HepG2 (cell line): ENCODE measurements around the gene PDGFD. TPM values are rescaled to one million over a fixed set of nuclear protein-coding genes. Genes with fewer than 3 reads are reported as not detected.

Experiments used
- ATAC-seq: fragments of 200-7000 bp; cut with Tn5 transposase; 3 replicates; pipeline ENCODE4 v1.9.1; 2020; ENCODE audit warnings: mild to moderate bottlenecking, moderate library complexity
- BruUV-seq: library from RNA; stranded (reverse); fragments of 400-500 nt; replicated peaks from 2 replicates; lab custom pipeline; 2021; lab: Mats Ljungman, UMichigan
- CTCF ChIA-PET: fragments of 300-600 bp; formaldehyde crosslinking; extraction: SDS; loops from one replicate; lab custom pipeline; 2021; ENCODE audit warnings: low total read pairs, inconsistent platforms, low intra/inter-chr PET ratio; lab: Yijun Ruan, JAX
- POLR2A ChIA-PET: fragments of 350-600 bp; sonication (Branson Sonifier 250); formaldehyde crosslinking; loops from one replicate; lab custom pipeline; 2020; ENCODE audit warnings: antibody characterized with exemption, inconsistent platforms; lab: Yijun Ruan, JAX
- DNase-seq: peaks from one replicate; pipeline ENCODE4 v3.0.0-alpha.2; 2015; ENCODE audit warnings: low spot score
- FAIRE-seq: peaks from 3 replicates; lab custom pipeline; 2011; peaks lifted over from hg19 to GRCh38; lab: Jason Lieb, UNC
- H2AFZ ChIP-seq: one replicate; pipeline ENCODE4 v1.6.1; 2011; ENCODE audit warnings: low read length, inconsistent platforms
- H3K27ac ChIP-seq: fragments of 300-600 bp; 3 replicates; pipeline ENCODE4 v1.8.0; 2011; ENCODE audit warnings: mixed run types, mild to moderate bottlenecking, mixed read lengths, low read length, inconsistent platforms; ENCODE audit not compliant: insufficient read depth; ENCODE audit errors: extremely low read length
- H3K27me3 ChIP-seq, 2 experiments: fragments of 200-600 bp in 1 of 2; 2 replicates in 1 of 2; 3 replicates in 1 of 2; pipeline versions ENCODE4 v1.6.0 to v1.8.0; 2011; ENCODE audit warnings: low read length in 2 of 2, mild to moderate bottlenecking in 2 of 2, moderate library complexity in 2 of 2, inconsistent platforms in 1 of 2; ENCODE audit not compliant: insufficient read depth in 2 of 2, control insufficient read depth in 1 of 2
- H3K36me3 ChIP-seq, 2 experiments: fragments of 200-600 bp in 1 of 2; replicated peaks in 1 of 2; 2 replicates in 1 of 2; 3 replicates in 1 of 2; pipeline versions ENCODE4 v1.5.1 to v1.8.0; 2011; ENCODE audit warnings: low read length in 2 of 2, inconsistent platforms in 1 of 2; ENCODE audit not compliant: insufficient read depth in 2 of 2, control insufficient read depth in 1 of 2
- H3K4me1 ChIP-seq: 2 replicates; pipeline ENCODE4 v1.5.1; 2012; ENCODE audit warnings: low read length, inconsistent platforms; ENCODE audit not compliant: insufficient read depth
- H3K4me2 ChIP-seq: 2 replicates; pipeline ENCODE4 v1.6.0; 2011; ENCODE audit warnings: low read depth, low read length, inconsistent platforms
- H3K4me3 ChIP-seq, 3 experiments: fragments of 200-600 bp in 1 of 3; sonication (generic), shearing (Covaris generic) in 1 of 3; replicated peaks in 1 of 3; 2 replicates each; pipeline ENCODE4 v1.5.1; 2011 to 2016; ENCODE audit warnings: low read length in 3 of 3, inconsistent platforms in 2 of 3, low read depth in 2 of 3, mild to moderate bottlenecking in 2 of 3, control low read depth in 1 of 3, mixed read lengths in 1 of 3; ENCODE audit not compliant: insufficient read depth in 1 of 3
- H3K79me2 ChIP-seq: one replicate; pipeline ENCODE4 v1.6.1; 2011; ENCODE audit warnings: low read length, inconsistent platforms; ENCODE audit not compliant: insufficient read depth
- H3K9ac ChIP-seq: 2 replicates; pipeline ENCODE4 v1.6.0; 2011; ENCODE audit warnings: mild to moderate bottlenecking, low read depth, low read length, inconsistent platforms; ENCODE audit not compliant: insufficient read depth
- H3K9me3 ChIP-seq: 2 replicates; pipeline ENCODE4 v1.5.1; 2012; ENCODE audit warnings: mild to moderate bottlenecking, low read length
- H4K20me1 ChIP-seq: 2 replicates; pipeline ENCODE4 v1.6.0; 2011; ENCODE audit warnings: inconsistent platforms, mild to moderate bottlenecking, low read length, moderate library complexity; ENCODE audit not compliant: insufficient read depth
- CEBPB ChIP-seq: IDR thresholded peaks from 2 replicates; pipeline ENCODE4 v1.6.1; 2011; ENCODE audit warnings: low read depth, low read length, improper control_type of control experiment, borderline replicate concordance
- FOXA3 ChIP-seq: IDR thresholded peaks from 2 replicates; pipeline ENCODE4 v1.6.1; 2016; ENCODE audit warnings: missing genetic modification reagents, missing compliant biosample characterization
- FOXO4 ChIP-seq: sonication (generic); formaldehyde crosslinking; conservative IDR thresholded peaks from 2 replicates; pipeline ENCODE4 v1.8.1; 2023; ENCODE audit warnings: missing genetic modification reagents
- GRHL1 ChIP-seq: sonication (generic); formaldehyde crosslinking; conservative IDR thresholded peaks from 2 replicates; pipeline ENCODE4 v1.8.0; 2022; ENCODE audit warnings: missing genetic modification reagents
- PPARG ChIP-seq: conservative IDR thresholded peaks from 2 replicates; pipeline ENCODE4 v1.6.1; 2016; ENCODE audit warnings: missing biosample characterization, missing genetic modification reagents
- REPIN1 ChIP-seq: sonication (generic); formaldehyde crosslinking; IDR thresholded peaks from 2 replicates; pipeline ENCODE4 v1.8.0; 2022; ENCODE audit warnings: missing genetic modification reagents, low read depth, mild to moderate bottlenecking, borderline replicate concordance
- SMAD1 ChIP-seq: sonication (generic); formaldehyde crosslinking; IDR thresholded peaks from 2 replicates; pipeline ENCODE4 v1.4.0; 2020; ENCODE audit warnings: missing genetic modification reagents, low read depth, mild to moderate bottlenecking, borderline replicate concordance
- TBL1XR1 ChIP-seq: fragments of 150-350 bp; IDR thresholded peaks from 2 replicates; pipeline ENCODE4 v1.6.1; 2014; ENCODE audit warnings: borderline replicate concordance, low read length; ENCODE audit not compliant: partially characterized antibody
- ZNF282 ChIP-seq: fragments of 450-650 bp; IDR thresholded peaks from 2 replicates; pipeline ENCODE4 v1.6.1; 2018; ENCODE audit not compliant: partially characterized antibody
- ZNF777 ChIP-seq: sonication (generic); formaldehyde crosslinking; IDR thresholded peaks from 2 replicates; pipeline ENCODE4 v1.4.0; 2020; ENCODE audit warnings: missing genetic modification reagents
- WGBS: methylation state at CpG from one replicate; pipeline ENCODE4 v1.1.6; 2017; ENCODE audit warnings: low lambda C conversion rate; 5-methylcytosine and 5-hydroxymethylcytosine counted together
- in situ Hi-C: cut with HindIII; loops from 2 replicates; pipeline ENCODE4 v1.10.0; 2017; ENCODE audit warnings: low pct_unique_long_range_greater_than_20kb; ENCODE audit not compliant: extremely low pct_ligation_motif_present
- intact Hi-C: fragments of 100-400 bp; cut with micrococcal nuclease; formaldehyde crosslinking; loops from one replicate; pipeline ENCODE4 v1.10.0; 2022; ENCODE audit not compliant: unreplicated experiment
- polyA plus RNA-seq, 8 experiments: library from polyadenylated mRNA; depleted of rRNA in 3 of 8; stranded (reverse) in 7 of 8; unstranded in 1 of 8; fragments of >200 nt; fragmentation: Illumina TruSeq in 4 of 8; extraction: Trizol in 4 of 8; gene quantifications; 2 replicates each; pipeline versions ENCODE4 v1.2.1 to v1.2.3, GENCODE V29; 2011 to 2016; ENCODE audit warnings: low read depth in 4 of 8, missing spikeins in 1 of 8, mixed read lengths in 1 of 8; ENCODE audit not compliant: insufficient read depth in 1 of 8
- total RNA-seq, 5 experiments: library from RNA; depleted of rRNA; stranded (reverse); fragments of >200 nt; fragmentation: Illumina TruSeq; extraction: Trizol; gene quantifications; 2 replicates each; pipeline ENCODE4 v1.2.3, GENCODE V29; 2016; ENCODE audit warnings: low read depth in 1 of 5
- TF ChIP-seq, protein P1 (sequence below): sonication (generic); formaldehyde crosslinking; IDR thresholded peaks from 2 replicates; pipeline ENCODE4 v1.5.1; 2020; ENCODE audit warnings: mild to moderate bottlenecking, missing genetic modification reagents, moderate library complexity
- TF ChIP-seq, protein P2 (sequence below): sonication (generic); formaldehyde crosslinking; IDR thresholded peaks from 2 replicates; pipeline ENCODE4 v1.8.1; 2023; ENCODE audit warnings: mild to moderate bottlenecking, moderate library complexity, missing genetic modification reagents

The PDGFD gene
- total and polyA plus RNA-seq, 2 of the 13 experiments (the other 11 are each of a cell fraction or from before 2014, with no cell fraction given) = 0.09 to 0.29 TPM

DNA sequence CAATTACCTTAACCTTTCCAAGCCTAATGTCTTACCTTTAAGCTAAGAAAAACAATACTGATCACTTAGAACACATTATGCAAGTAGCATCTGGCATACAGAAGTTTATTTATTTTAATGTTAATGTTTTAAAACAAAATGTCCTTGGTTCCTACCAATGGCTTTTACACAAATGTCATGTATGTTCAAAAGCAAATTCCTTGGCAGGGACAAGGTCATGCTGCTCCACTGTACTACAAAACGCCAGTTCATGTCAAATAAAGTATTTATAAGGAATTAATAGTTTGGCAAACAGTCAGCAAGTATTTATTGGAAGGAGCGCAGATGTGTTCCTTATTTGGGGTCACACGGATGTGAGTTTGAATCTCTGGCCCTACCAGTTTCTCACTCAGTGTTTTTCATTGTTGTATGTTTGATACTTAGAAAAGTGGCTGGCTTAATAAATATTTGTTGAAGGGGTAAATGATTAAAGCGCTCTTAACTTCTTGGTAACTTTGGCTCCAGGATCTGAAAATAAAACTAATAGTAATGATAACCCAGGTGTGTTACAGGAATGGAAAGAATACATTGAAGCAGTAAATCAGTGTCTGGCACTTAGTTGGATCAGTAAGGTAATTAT, 108.9 kb downstream of the PDGFD start (continued):
- TF ChIP-seq, protein P1, sequence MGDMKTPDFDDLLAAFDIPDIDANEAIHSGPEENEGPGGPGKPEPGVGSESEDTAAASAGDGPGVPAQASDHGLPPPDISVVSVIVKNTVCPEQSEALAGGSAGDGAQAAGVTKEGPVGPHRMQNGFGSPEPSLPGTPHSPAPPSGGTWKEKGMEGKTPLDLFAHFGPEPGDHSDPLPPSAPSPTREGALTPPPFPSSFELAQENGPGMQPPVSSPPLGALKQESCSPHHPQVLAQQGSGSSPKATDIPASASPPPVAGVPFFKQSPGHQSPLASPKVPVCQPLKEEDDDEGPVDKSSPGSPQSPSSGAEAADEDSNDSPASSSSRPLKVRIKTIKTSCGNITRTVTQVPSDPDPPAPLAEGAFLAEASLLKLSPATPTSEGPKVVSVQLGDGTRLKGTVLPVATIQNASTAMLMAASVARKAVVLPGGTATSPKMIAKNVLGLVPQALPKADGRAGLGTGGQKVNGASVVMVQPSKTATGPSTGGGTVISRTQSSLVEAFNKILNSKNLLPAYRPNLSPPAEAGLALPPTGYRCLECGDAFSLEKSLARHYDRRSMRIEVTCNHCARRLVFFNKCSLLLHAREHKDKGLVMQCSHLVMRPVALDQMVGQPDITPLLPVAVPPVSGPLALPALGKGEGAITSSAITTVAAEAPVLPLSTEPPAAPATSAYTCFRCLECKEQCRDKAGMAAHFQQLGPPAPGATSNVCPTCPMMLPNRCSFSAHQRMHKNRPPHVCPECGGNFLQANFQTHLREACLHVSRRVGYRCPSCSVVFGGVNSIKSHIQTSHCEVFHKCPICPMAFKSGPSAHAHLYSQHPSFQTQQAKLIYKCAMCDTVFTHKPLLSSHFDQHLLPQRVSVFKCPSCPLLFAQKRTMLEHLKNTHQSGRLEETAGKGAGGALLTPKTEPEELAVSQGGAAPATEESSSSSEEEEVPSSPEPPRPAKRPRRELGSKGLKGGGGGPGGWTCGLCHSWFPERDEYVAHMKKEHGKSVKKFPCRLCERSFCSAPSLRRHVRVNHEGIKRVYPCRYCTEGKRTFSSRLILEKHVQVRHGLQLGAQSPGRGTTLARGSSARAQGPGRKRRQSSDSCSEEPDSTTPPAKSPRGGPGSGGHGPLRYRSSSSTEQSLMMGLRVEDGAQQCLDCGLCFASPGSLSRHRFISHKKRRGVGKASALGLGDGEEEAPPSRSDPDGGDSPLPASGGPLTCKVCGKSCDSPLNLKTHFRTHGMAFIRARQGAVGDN (CRISPR knock-in tag) = no peak
- TF ChIP-seq GRHL1 (CRISPR knock-in tag) = no peak
- TF ChIP-seq, all 625 proteins: peak for 0

- H2AFZ ChIP-seq = no peak overlapping the region
- no peaks in the 10 kb centered on the region for H3K36me3 ChIP-seq
- H3K27me3 ChIP-seq = no peaks in the 10 kb centered on the region
- WGBS = 9% methylated on average over 5 of the region's 5 CpGs
- FAIRE-seq (no peak), ATAC-seq (no peak), DNase-seq (no peak)
- CTCF ChIA-PET = no interaction called here
- H3K4me2 ChIP-seq = no peak overlapping the region
- BruUV-seq = no TSS peak
- H3K4me1 ChIP-seq = no peaks in the 10 kb centered on the region
- POLR2A ChIA-PET = no interaction called here
- no peaks in the 10 kb centered on the region for H3K79me2 ChIP-seq
- H3K27ac ChIP-seq = no peak overlapping the region
- H3K9me3 ChIP-seq = no peaks in the 10 kb centered on the region
- in situ Hi-C loops (no loop called here), intact Hi-C loops (no loop called here)
- no peak overlapping the region for H3K4me3 ChIP-seq
- H4K20me1 ChIP-seq = no peaks in the 10 kb centered on the region
- no peak overlapping the region for H3K9ac ChIP-seq
- TF ChIP-seq FOXO4 (no peak), TBL1XR1 (no peak), FOXA3 (CRISPR knock-in tag) (no peak), PPARG (CRISPR knock-in tag) (no peak), SMAD1 (CRISPR knock-in tag) (no peak), CEBPB (no peak), ZNF777 (CRISPR knock-in tag) (no peak), REPIN1 (CRISPR knock-in tag) (no peak), ZNF282 (no peak)
- TF ChIP-seq, protein P2, sequence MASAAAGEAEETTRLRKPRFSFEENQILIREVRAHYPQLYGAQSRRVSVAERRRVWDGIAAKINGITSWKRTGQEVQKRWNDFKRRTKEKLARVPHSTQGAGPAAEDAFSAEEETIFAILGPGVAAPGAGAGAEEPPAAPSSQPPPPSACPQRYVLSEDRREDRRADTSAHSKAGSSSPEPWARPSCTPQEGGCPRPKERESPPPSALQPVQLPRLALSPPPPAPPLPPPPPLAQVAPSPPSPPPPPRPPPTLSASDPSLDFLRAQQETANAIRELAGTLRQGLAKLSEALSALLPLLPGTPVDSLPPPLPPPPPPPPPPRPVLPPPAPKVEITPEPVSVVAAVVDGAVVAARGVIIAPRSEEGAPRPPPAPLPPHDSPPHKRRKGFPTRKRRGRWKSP (CRISPR knock-in tag) = no peak
These were observed 110.0 kb downstream of the PDGFD start for GRCh38 chr11:104053743-104054478.
